Stimulated activated CD4-positive, alpha-beta T cell treated with anti-CD3 and anti-CD28 coated beads, Interleukin-15, amount 100 ng/mL, for 24 hours (primary cell): ENCODE measurements around the gene PCED1B.
"Not testable (repeated sequence)": the region's sequence is repeated elsewhere in the genome, so short reads cannot be mapped to it uniquely, and the experiment has no call there.

Experiments used
- DNase-seq: peaks from one replicate; pipeline ENCODE4 v3.0.0-alpha.2; 2020

PCED1B gene, protein sequence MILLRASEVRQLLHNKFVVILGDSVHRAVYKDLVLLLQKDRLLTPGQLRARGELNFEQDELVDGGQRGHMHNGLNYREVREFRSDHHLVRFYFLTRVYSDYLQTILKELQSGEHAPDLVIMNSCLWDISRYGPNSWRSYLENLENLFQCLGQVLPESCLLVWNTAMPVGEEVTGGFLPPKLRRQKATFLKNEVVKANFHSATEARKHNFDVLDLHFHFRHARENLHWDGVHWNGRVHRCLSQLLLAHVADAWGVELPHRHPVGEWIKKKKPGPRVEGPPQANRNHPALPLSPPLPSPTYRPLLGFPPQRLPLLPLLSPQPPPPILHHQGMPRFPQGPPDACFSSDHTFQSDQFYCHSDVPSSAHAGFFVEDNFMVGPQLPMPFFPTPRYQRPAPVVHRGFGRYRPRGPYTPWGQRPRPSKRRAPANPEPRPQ

DNA sequence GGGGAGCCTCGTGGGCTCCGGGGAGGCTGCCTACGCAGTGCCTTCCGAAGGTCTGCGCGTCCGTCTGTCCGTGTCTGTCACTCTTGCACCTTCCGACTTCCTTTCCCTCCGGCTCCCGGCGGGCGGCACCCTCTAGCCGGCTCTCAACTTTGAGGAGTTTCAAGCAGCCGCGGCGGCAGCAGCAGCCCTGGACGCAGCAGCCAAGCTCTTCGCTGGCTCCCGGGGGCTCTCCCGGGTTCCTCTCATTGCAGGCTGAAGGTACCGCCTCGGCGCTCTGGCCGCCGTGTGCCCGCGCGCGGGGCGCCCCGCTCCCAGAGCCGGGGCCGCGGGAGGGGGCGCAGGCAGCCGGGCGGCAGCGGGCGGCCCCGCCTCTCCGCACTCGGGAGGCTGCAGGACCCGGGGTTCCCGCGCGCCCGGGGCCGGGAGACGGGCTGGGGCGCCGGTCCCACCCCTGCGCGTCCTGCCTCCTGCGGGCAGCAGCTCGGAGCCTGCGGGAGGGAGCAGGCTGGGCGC lies at the start of gene PCED1B, which contains the start of gene AMIGO2:
Gene PCED1B, plus strand, starts transcription at position 154 of the 513 bp plus-strand sequence. CDS start 155,443 bp downstream, outside the sequence.
Gene AMIGO2, minus strand, starts transcription at position 492 of the 513 bp plus-strand sequence. CDS start 957 bp downstream, outside the sequence.
- peak; percentile 80 for DNase-seq

DNA sequence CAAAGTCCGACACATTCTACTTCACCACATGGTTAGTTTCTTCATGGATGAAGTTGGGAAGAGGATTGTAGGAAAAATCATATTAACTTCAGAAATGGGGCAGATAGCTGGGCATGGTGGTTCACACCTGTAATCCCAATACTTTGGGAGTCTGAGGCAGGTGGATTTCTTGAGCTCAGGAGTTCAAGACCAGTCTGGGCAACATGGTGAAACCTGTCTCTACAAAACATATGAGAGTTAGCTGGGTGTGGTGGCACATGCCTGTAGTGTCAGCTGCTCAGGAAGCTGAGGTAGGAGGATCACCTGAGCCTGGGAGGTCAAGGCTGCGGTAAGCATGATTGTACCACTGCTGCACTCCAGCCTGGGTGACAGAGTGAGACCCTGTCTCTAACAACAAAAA lies 49.5 kb upstream of the PCED1B start:
- no peak for DNase-seq

- DNase-seq, result peak; percentile 8
These were observed 46.8 kb upstream of the PCED1B start for GRCh38 chr12:47032644-47033043.

- no peak for DNase-seq
These were observed 46.3 kb upstream of the PCED1B start for GRCh38 chr12:47033081-47033480.

- DNase-seq, result peak; percentile 7
These were observed 45.4 kb upstream of the PCED1B start for GRCh38 chr12:47033789-47034555.

- no peak for DNase-seq
These were observed 44.8 kb upstream of the PCED1B start for GRCh38 chr12:47034661-47035060.

DNA sequence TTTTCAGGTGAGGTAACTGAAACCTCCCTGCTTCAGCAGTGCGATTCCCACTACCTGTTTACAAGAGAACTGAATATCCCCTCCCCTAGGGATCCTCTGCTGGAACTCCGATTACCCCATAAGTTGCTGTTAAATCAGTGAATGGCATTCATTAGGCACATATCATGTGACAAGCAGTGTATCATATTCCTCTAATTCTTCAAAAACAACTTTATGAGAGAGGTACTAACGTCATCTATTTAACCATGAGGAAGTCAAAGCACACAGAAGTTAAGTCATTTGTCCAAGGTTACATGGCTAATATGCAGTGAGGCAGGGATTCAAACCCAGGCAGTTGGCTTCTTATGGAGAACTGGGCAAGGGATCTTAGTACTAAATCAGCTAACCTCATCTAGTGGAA lies 43.9 kb upstream of the PCED1B start:
- no peak for DNase-seq

GRCh38 chr12:47038270-47038748 lies 41.1 kb upstream of the PCED1B start:
- no peak for DNase-seq

DNA sequence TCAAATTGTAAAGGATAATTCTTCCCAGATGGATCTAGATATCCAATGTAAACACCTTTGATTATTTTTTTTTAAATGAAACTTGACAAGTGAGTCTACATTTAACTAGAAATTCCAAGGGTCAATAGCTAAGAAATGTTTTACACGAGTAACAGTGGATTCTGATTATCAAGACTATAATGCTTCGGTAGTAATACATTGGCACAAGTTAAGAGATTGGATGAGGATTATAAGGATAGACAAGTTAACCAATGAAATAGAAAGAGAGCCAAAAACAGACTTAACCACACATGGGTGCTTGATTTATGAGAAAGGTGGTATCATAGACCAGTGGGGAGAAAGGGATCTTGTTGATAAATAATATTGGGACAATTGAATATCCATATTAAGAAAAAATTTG lies 40.3 kb upstream of the PCED1B start:
- DNase-seq, result no peak

DNA sequence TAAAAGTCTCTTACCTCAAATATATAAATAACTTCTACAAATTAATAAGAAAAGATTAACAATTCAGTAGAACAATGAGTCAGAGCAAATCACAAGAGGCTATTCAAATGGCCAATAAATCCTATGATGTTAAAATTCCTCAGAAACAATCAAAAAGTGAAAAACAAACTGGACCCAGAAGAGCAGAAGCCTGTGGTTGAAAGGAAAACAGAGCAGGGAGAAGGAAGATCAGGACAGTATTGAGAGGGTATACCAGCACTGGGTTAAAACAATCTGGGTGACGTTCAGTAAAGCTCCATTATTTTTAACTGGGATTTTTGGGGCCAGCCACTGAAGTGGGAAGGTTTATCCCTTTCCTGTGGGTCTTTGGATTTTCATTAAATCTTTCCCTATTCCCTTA lies 39.7 kb upstream of the PCED1B start:
- no peak for DNase-seq

DNA sequence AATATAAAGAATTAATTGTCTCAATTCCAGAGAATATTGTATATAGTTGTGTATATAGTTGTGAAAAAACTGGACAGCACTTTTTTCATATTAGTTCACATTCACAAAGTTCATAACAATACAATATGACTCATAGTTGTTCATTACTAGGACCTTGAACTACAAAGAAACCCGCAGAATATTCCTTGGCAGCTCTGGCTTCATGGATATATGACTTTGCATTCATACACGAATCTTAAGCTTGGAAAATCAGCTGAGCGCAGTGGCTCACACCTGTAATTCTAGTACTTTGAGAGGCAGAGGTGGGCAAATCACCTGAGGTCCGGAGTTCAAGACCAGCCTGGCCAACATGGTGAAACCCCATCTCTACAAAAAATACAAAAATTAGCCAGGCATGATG lies 38.1 kb upstream of the PCED1B start:
- DNase-seq, result no peak

GRCh38 chr12:47048541-47048940 lies 30.9 kb upstream of the PCED1B start:
- no peak for DNase-seq

GRCh38 chr12:47051291-47051690 lies 28.1 kb upstream of the PCED1B start:
- not testable (repeated sequence) for DNase-seq

DNA sequence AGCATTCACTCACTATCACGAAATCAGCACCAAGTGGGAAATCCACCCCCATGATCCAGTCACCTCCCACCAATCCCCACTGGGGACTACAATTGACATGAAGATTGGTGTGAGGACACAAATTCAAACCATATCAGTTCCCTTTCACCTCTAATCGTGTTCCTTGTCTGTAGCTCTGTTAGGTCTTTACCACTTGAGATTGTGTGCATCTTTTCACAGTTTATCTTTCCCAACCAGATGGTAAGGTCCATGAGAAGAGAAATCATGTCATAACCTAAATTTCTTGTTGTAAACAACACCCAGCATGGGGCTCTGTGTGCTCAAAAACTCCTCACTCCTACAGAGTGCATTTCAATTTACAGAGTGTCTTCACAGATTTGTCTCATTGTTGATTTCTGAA lies 27.1 kb upstream of the PCED1B start:
- DNase-seq, result no peak

- no peak for DNase-seq
These were observed 25.5 kb upstream of the PCED1B start for GRCh38 chr12:47053961-47054360.

GRCh38 chr12:47054659-47055058 lies 24.8 kb upstream of the PCED1B start:
- DNase-seq, result no peak

GRCh38 chr12:47055856-47056255 lies 23.6 kb upstream of the PCED1B start:
- not testable (repeated sequence) for DNase-seq

GRCh38 chr12:47056944-47057343 lies 22.5 kb upstream of the PCED1B start:
- not testable (repeated sequence) for DNase-seq

DNA sequence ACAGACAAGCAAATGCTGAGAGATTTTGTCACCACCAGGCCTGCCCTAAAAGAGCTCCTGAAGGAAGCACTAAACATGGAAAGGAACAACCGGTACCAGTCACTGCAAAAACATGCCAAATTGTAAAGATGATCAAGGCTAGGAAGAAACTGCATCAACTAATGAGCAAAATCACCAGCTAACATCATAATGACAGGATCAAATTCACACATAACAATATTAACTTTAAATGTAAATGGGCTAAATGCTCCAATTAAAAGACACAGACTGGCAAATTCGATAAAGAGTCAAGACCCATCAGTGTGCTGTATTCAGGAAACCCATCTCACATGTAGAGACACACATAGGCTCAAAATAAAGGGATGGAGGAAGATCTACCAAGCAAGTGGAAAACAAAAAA lies 20.8 kb upstream of the PCED1B start:
- DNase-seq, result not testable (repeated sequence)

DNA sequence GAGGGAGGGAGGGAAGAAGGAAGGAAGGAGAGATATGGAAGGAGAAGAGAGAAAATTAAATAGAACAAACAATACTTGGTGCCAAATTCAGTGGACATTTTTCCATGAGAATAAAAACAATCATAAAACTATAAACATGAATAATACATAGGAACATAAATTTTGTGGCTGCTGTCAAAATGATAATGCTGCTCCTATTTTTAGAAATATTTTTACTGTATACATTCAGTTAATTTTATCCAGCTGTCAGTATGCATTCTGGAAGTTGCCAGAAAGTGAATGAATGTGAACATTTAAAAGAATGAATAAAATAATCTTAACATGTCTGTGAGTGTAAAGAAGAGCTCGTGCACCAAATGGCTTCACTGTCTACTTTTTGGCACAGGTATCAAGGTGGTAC lies 13.9 kb upstream of the PCED1B start:
- no peak for DNase-seq

DNA sequence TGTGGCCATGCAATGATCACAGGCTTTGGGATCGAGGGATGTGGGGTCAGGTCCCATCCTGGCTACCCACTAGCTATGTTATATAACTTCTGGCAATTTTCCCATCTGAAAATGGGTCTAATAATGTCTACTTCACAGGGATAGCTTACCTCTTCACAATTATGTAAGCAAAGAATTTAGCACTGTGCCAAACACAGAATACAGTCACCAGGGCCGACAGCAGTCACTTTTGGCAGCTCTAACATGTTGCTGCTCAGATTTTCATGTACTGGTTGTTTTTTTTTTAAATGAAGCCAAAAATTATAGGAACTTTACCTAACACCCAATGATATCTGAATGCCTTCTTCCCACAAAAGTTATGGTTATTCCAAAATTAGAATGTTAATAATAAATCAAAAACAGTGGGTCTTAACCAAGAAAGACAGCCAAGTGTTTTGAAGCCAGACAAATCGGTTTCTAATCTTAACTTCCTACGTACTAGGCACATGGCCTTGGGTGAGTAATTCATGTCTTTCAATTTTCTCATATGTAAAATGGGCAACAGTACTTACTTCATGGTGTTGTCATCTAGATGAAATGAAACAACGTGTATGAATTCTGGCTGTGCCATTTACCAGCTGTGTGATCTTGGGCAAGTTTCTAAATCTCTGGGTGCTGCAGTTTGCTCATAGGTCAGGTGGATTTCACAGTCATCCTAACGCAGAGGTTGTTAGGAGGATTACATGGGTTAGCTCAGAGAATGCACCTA lies 13.0 kb upstream of the PCED1B start:
- DNase-seq, result no peak

GRCh38 chr12:47067176-47067575 lies 12.2 kb upstream of the PCED1B start:
- peak; percentile 45 for DNase-seq
